Esophagus squamous epithelium (tissue), 5 donors: ENCODE measurements around the gene CYP3A5. TPM values are rescaled to one million over a fixed set of nuclear protein-coding genes. Genes with fewer than 3 reads are reported as not detected.

ENCODE experiments used
- DNase-seq: peaks from one replicate; lab custom pipeline; 2025; lab: John Stamatoyannopoulos, UW
- H3K27ac ChIP-seq, 4 donors: fragments of 200-600 bp; sonication (generic); one replicate each; pipeline ENCODE4 v1.5.1; 2016 to 2019; ENCODE audit warnings: mild to moderate bottlenecking in 1 of 4
- H3K27me3 ChIP-seq, 4 donors: fragments of 200-600 bp; sonication (generic); 1 replicate in 3 of 4; 2 replicates in 1 of 4; pipeline versions ENCODE4 v1.5.1 to v1.6.0; 2017 to 2021; ENCODE audit warnings: antibody characterized with exemption in 1 of 4
- H3K36me3 ChIP-seq, 3 donors: fragments of 200-600 bp; sonication (generic); one replicate each; pipeline ENCODE4 v1.5.1; 2016 to 2019
- H3K4me1 ChIP-seq, 3 donors: fragments of 200-600 bp; sonication (generic); one replicate each; pipeline ENCODE4 v1.5.1; 2017 to 2019
- H3K4me3 ChIP-seq, 4 donors: fragments of 200-600 bp; sonication (generic); 1 replicate in 3 of 4; 2 replicates in 1 of 4; pipeline ENCODE4 v1.5.1; 2016 to 2019; ENCODE audit warnings: mild to moderate bottlenecking in 2 of 4, moderate library complexity in 1 of 4
- H3K9me3 ChIP-seq, 3 donors: fragments of 200-600 bp; sonication (generic); one replicate each; pipeline ENCODE4 v1.5.1; 2016 to 2019
- POLR2A ChIP-seq, 4 donors: fragments of 450-650 bp; IDR thresholded peaks; one replicate each; pipeline ENCODE4 v1.6.1; 2017; ENCODE audit warnings: antibody characterized with exemption in 4 of 4, mild to moderate bottlenecking in 4 of 4, moderate library complexity in 3 of 4
- WGBS, 2 donors: methylation state at CpG; one replicate each; pipeline ENCODE4 v1.1.5; 2018; 5-methylcytosine and 5-hydroxymethylcytosine counted together
- intact Hi-C: fragments of 100-400 bp; cut with DNase I; formaldehyde crosslinking; loops from one replicate; pipeline ENCODE4 v1.15.0; 2022
- small RNA-seq, 4 donors: library from RNA; depleted of rRNA; stranded (forward); fragments of <200 nt; gene quantifications; one replicate each; pipeline ENCODE3, GENCODE V24; 2016
- total RNA-seq, 4 donors: library from RNA; depleted of rRNA; stranded (reverse); fragments of >200 nt; gene quantifications; one replicate each; pipeline ENCODE4 v1.1.0, GENCODE V29; 2016
- TF ChIP-seq, protein P1 (sequence below), 6 experiments: fragments of 450-650 bp in 4 of 6; fragments of 200-600 bp in 2 of 6; sonication (generic) in 2 of 6; IDR thresholded peaks; one replicate each; pipeline ENCODE4 v1.5.1; 2016 to 2019; ENCODE audit warnings: antibody characterized with exemption in 6 of 6, mild to moderate bottlenecking in 4 of 6, moderate library complexity in 4 of 6
- donor health status: DM: yes; HTN: yes; CAD: no.

The CYP3A5 gene
- total RNA-seq, 4 donors from 2014 or later = 34.5 to 99.8 (median 79.1) TPM

DNA sequence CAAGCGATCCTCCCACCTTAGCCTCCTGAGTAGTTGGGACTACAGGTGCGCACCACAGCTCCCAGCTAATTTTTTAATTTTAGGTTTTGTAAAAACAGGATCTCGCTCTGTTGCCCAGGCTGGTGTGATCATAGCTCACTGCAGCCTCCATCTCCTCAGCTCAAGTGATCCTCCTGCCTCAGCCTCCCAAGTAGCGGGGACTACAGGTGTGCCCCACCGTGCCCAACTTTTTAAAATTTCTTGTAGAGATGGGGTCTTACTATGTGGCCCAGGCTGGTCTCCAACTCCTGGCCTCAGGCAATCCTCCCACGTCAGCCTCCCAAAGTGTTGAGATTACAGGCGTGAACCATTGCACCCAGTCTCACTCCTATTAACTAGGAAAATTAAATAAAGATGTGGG, 74.3 kb downstream of the CYP3A5 start:
- Histone ChIP-seq H3K27me3 (no peaks in the 10 kb centered on the region), H3K9me3 (no peaks in the 10 kb centered on the region), H3K36me3 (no peaks in the 10 kb centered on the region), H3K4me1 (no peaks in the 10 kb centered on the region), H3K4me3 (no peak overlapping the region), H3K27ac (no peak overlapping the region)
- 94% methylated on average over 7 of the region's 7 CpGs for WGBS, 2 donors
- TF ChIP-seq, protein P1, sequence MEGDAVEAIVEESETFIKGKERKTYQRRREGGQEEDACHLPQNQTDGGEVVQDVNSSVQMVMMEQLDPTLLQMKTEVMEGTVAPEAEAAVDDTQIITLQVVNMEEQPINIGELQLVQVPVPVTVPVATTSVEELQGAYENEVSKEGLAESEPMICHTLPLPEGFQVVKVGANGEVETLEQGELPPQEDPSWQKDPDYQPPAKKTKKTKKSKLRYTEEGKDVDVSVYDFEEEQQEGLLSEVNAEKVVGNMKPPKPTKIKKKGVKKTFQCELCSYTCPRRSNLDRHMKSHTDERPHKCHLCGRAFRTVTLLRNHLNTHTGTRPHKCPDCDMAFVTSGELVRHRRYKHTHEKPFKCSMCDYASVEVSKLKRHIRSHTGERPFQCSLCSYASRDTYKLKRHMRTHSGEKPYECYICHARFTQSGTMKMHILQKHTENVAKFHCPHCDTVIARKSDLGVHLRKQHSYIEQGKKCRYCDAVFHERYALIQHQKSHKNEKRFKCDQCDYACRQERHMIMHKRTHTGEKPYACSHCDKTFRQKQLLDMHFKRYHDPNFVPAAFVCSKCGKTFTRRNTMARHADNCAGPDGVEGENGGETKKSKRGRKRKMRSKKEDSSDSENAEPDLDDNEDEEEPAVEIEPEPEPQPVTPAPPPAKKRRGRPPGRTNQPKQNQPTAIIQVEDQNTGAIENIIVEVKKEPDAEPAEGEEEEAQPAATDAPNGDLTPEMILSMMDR (IDR thresholded peaks at IDR 0.05) = no peak
- TF ChIP-seq POLR2A (IDR thresholded peaks at IDR 0.05) = no peak
- DNase-seq = no peak
- intact Hi-C loops = no loop called here

DNA sequence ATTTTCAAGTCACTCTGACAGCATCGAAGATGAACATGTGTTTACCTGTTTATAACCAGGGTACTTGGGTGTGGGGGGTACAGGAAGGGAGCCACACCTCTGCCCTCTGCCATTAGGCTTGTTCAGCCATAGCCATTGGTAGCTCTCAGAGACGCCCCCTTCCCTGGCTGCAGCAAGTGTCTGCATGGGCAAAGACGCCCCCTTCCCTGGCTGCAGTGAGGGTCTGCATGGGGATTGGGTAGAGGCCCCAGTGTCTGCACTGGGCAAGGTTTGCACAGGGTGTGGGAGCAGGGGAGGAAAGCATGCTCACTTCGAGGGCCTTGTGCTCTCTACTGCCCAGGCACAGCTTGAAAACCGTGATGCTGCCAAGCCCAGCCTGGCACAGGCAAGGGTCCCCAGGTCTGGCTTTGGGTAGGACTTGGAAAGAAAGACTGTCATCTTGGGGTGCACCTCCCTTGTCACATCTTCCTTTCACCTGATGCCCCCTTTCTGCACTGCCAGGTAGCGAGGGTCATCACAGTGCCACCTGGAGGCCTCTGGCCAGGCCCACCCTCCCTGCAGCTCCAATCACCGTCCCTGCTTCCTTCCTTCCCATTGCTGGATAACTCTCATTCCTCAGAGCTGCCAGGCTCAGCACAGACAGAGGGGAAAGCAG, 78.0 kb downstream of the CYP3A5 start:
- TF ChIP-seq, protein P1 (IDR thresholded peaks at IDR 0.05) = no peak
- TF ChIP-seq POLR2A (IDR thresholded peaks at IDR 0.05) = no peak
- 73 to 80% methylated on average over 2 to 6 of the region's 7 CpGs for WGBS, 2 donors
- no peaks in the 10 kb centered on the region for H3K4me1 ChIP-seq

GRCh38 chr7:99599836-99600235, 80.0 kb downstream of the CYP3A5 start:
- H3K4me1 ChIP-seq = no peaks in the 10 kb centered on the region
- intact Hi-C loops = no loop called here
- no peaks in the 10 kb centered on the region for H3K9me3 ChIP-seq
- no peak for DNase-seq
- no peaks in the 10 kb centered on the region for H3K27me3 ChIP-seq
- no peak overlapping the region for H3K27ac ChIP-seq
- WGBS, 2 donors = 75% methylated on average over 3 of the region's 4 CpGs; no CpG with 5 or more reads in 1 of the 2 donors
- TF ChIP-seq, protein P1 (IDR thresholded peaks at IDR 0.05) = no peak
- TF ChIP-seq POLR2A (IDR thresholded peaks at IDR 0.05) = no peak
- no peaks in the 10 kb centered on the region for H3K36me3 ChIP-seq
- H3K4me3 ChIP-seq = no peak overlapping the region

More for the DNA sequence above, 78.0 kb downstream of the CYP3A5 start:
- Histone ChIP-seq H3K4me3 (no peak overlapping the region), H3K36me3 (no peaks in the 10 kb centered on the region), H3K27me3 (no peaks in the 10 kb centered on the region), H3K27ac (no peak overlapping the region), H3K9me3 (no peaks in the 10 kb centered on the region)
- no peak for DNase-seq
- intact Hi-C loops = no loop called here

Small RNA genes lying within 50 kb of the gene (small RNA-seq; reads per million reads assigned to genes)
- 0 reads per million in 4 donors for gene CYP3A51P
- 0 reads per million in 4 donors for gene CYP3A7-CYP3A51P

Other genes starting within 250 kb of the CYP3A5 start
- gene PTCD1, start 241.2 kb downstream of the CYP3A5 start, total RNA-seq = 10 to 100 TPM in 1 of 4 donors, 1 to 10 TPM in 3; 5.7 to 12.7 (median 6.6) TPM
- gene CPSF4, start 241.1 kb downstream of the CYP3A5 start, total RNA-seq = 10 to 100 TPM; 15.1 to 29.2 (median 19.4) TPM
- 1,000 to 10,000 TPM; 1,019 to 2,272 (median 1,287) TPM for gene ATP5MF, start 213.8 kb downstream of the CYP3A5 start, total RNA-seq
- gene ZNF789, start 207.1 kb downstream of the CYP3A5 start, total RNA-seq = 1 to 10 TPM; 2.5 to 8.6 (median 5.3) TPM
- gene ZNF394, start 179.7 kb downstream of the CYP3A5 start, total RNA-seq = 10 to 100 TPM; 22.5 to 41.2 (median 23.1) TPM
- gene ZKSCAN5, start 175.3 kb downstream of the CYP3A5 start, total RNA-seq = 1 to 10 TPM; 3.2 to 7.1 (median 5.1) TPM
- gene FAM200A, start 127.9 kb downstream of the CYP3A5 start, total RNA-seq = 1 to 10 TPM; 1.9 to 5.6 (median 5.1) TPM
- 100 to 1,000 TPM in 3 of 4 donors, 10 to 100 TPM in 1; 78.6 to 167 (median 107) TPM for gene ZNF655, start 121.4 kb downstream of the CYP3A5 start, total RNA-seq
- under 1 TPM in 2 of 4 donors, not detected in 2; 0.23 to 0.57 TPM for gene TMEM225B, start 81.7 kb downstream of the CYP3A5 start, total RNA-seq
- gene ZSCAN25, start 63.0 kb downstream of the CYP3A5 start, total RNA-seq = 10 to 100 TPM in 3 of 4 donors, 1 to 10 TPM in 1; 8.0 to 19.1 (median 14.9) TPM
- not detected for gene CYP3A7, start 55.2 kb upstream of the CYP3A5 start, total RNA-seq
- not detected for gene CYP3A4, start 104.2 kb upstream of the CYP3A5 start, total RNA-seq
- gene CYP3A43, start 148.0 kb upstream of the CYP3A5 start, total RNA-seq = not detected
- gene OR2AE1, start 197.0 kb upstream of the CYP3A5 start, total RNA-seq = under 1 TPM in 2 of 4 donors, not detected in 2; 0.30 to 0.57 TPM
- 10 to 100 TPM; 18.3 to 35.7 (median 22.7) TPM for gene TRIM4, start 239.5 kb upstream of the CYP3A5 start, total RNA-seq
- gene GJC3, start 249.6 kb upstream of the CYP3A5 start, total RNA-seq = under 1 TPM in 1 of 4 donors, not detected in 3; 0.26 TPM